CD4-positive, alpha-beta T cell treated with Interleukin-4 for 4 hours (primary cell): ENCODE data around the gene FCHSD2.
"Not testable (repeated sequence)": the region's sequence is repeated elsewhere in the genome, so short reads cannot be mapped to it uniquely, and the experiment has no call there.

ENCODE experiments used
- DNase-seq: peaks from one replicate; pipeline ENCODE4 v3.0.0-alpha.2; 2020

The FCHSD2 gene

GRCh38 chr11:73055002-73055401, 87.1 kb downstream of the FCHSD2 start:
- no peak for DNase-seq

- no peak for DNase-seq
Observed at GRCh38 chr11:73053964-73054363, 88.2 kb downstream of the FCHSD2 start.

- no peak for DNase-seq
Observed at GRCh38 chr11:73048446-73048845, 93.7 kb downstream of the FCHSD2 start.

GRCh38 chr11:73047773-73048371, 94.2 kb downstream of the FCHSD2 start:
- no peak for DNase-seq

- DNase-seq = no peak
Observed at GRCh38 chr11:73040046-73040445, 102.1 kb downstream of the FCHSD2 start.

- DNase-seq = peak; percentile 47
Observed at GRCh38 chr11:73034777-73035176, 107.3 kb downstream of the FCHSD2 start.

GRCh38 chr11:73034331-73034730, 107.8 kb downstream of the FCHSD2 start:
- peak; percentile 76 for DNase-seq

- DNase-seq = no peak
Observed at GRCh38 chr11:73030130-73030529, 112.0 kb downstream of the FCHSD2 start.

GRCh38 chr11:73029403-73029802, 112.7 kb downstream of the FCHSD2 start:
- DNase-seq = no peak

- no peak for DNase-seq
Observed at GRCh38 chr11:73028611-73029010, 113.5 kb downstream of the FCHSD2 start.

GRCh38 chr11:73027840-73028239, 114.3 kb downstream of the FCHSD2 start:
- DNase-seq = not testable (repeated sequence)

GRCh38 chr11:73024639-73025038, 117.5 kb downstream of the FCHSD2 start:
- no peak for DNase-seq

GRCh38 chr11:73019996-73020395, 122.1 kb downstream of the FCHSD2 start:
- DNase-seq = no peak

GRCh38 chr11:73019449-73019848, 122.7 kb downstream of the FCHSD2 start:
- DNase-seq = no peak

GRCh38 chr11:73018856-73019255, 123.3 kb downstream of the FCHSD2 start:
- no peak for DNase-seq

- no peak for DNase-seq
Observed at GRCh38 chr11:73017024-73017751, 124.9 kb downstream of the FCHSD2 start.

- DNase-seq = no peak
Observed at GRCh38 chr11:73013021-73013420, 129.1 kb downstream of the FCHSD2 start.

GRCh38 chr11:73012121-73012863, 129.8 kb downstream of the FCHSD2 start:
- no peak for DNase-seq

GRCh38 chr11:73011126-73011817, 130.8 kb downstream of the FCHSD2 start:
- no peak for DNase-seq

- no peak for DNase-seq
Observed at GRCh38 chr11:73009972-73010371, 132.1 kb downstream of the FCHSD2 start.

GRCh38 chr11:73004088-73004487, 138.0 kb downstream of the FCHSD2 start:
- DNase-seq = no peak

- DNase-seq = no peak
Observed at GRCh38 chr11:73003088-73003487, 139.0 kb downstream of the FCHSD2 start.

GRCh38 chr11:73002214-73002613, 139.9 kb downstream of the FCHSD2 start:
- no peak for DNase-seq
